GM03348 (cell line): ENCODE results near the gene RLN2.
A peak's percentile ranks its signal among the peaks of the same experiment; 100 is the strongest.

Experiments
- DNase-seq: peaks from one replicate; pipeline ENCODE4 v3.0.0; 2012; ENCODE audit warnings: low spot score

The RLN2 gene

GRCh38 chr9:5269249-5269715, 35.2 kb downstream of the RLN2 start:
- peak; percentile 70 for DNase-seq

GRCh38 chr9:5265939-5266338, 38.6 kb downstream of the RLN2 start:
- DNase-seq = no peak

- DNase-seq = no peak
Measured at GRCh38 chr9:5264219-5264595, 40.3 kb downstream of the RLN2 start.

GRCh38 chr9:5263351-5264218, 40.9 kb downstream of the RLN2 start:
- peak; percentile 6 for DNase-seq
